MM.1S (cell line): ENCODE measurements around the gene EXOC6.

Experiments used
- DNase-seq: peaks from one replicate; pipeline ENCODE4 v3.0.0-alpha.2; 2015
- H2AFZ ChIP-seq: fragments of 300-600 bp; sonication (generic); 2 replicates; pipeline ENCODE4 v1.6.0; 2016; ENCODE audit warnings: antibody characterized with exemption, low read length
- H3F3A ChIP-seq: fragments of 300-600 bp; sonication (generic); 2 replicates; pipeline ENCODE4 v1.6.1; 2016; ENCODE audit warnings: mild to moderate bottlenecking, antibody characterized with exemption, low read length, moderate library complexity, mixed read lengths; ENCODE audit not compliant: insufficient read depth
- H3K27ac ChIP-seq: fragments of 300-600 bp; sonication (generic); 2 replicates; pipeline ENCODE4 v1.5.1; 2016; ENCODE audit warnings: mild to moderate bottlenecking, low read length
- H3K27me3 ChIP-seq: fragments of 300-600 bp; sonication (generic); replicated peaks from 2 replicates; pipeline ENCODE4 v1.6.0; 2016; ENCODE audit warnings: low read length; ENCODE audit not compliant: insufficient read depth
- H3K36me3 ChIP-seq: fragments of 300-600 bp; sonication (generic); replicated peaks from 2 replicates; pipeline ENCODE4 v1.6.1; 2016; ENCODE audit warnings: mild to moderate bottlenecking, low read length, mixed read lengths; ENCODE audit not compliant: insufficient read depth
- H3K4me1 ChIP-seq: fragments of 300-600 bp; sonication (generic); 2 replicates; pipeline ENCODE4 v1.6.1; 2016; ENCODE audit warnings: low read length, mixed read lengths
- H3K4me2 ChIP-seq: fragments of 300-600 bp; sonication (generic); 2 replicates; pipeline ENCODE4 v1.6.0; 2016; ENCODE audit warnings: low read depth, low read length
- H3K4me3 ChIP-seq: fragments of 300-600 bp; sonication (generic); 2 replicates; pipeline ENCODE4 v1.5.1; 2016; ENCODE audit warnings: low read length, mixed read lengths
- H3K79me2 ChIP-seq: fragments of 300-600 bp; sonication (generic); 2 replicates; pipeline ENCODE4 v1.6.1; 2016; ENCODE audit warnings: mixed run types, low read length, mixed read lengths
- H3K9ac ChIP-seq: fragments of 300-600 bp; sonication (generic); 2 replicates; pipeline ENCODE4 v1.6.1; 2016; ENCODE audit warnings: low read length, mixed read lengths
- H3K9me2 ChIP-seq: fragments of 300-600 bp; sonication (generic); replicated peaks from 2 replicates; pipeline ENCODE4 v1.6.1; 2016; ENCODE audit warnings: mild to moderate bottlenecking, low read length, mixed read lengths; ENCODE audit not compliant: insufficient read depth
- H3K9me3 ChIP-seq: fragments of 300-600 bp; sonication (generic); replicated peaks from 2 replicates; pipeline ENCODE4 v1.6.1; 2016; ENCODE audit warnings: mild to moderate bottlenecking, low read length, mixed read lengths; ENCODE audit not compliant: insufficient read depth
- H4K20me1 ChIP-seq: fragments of 300-600 bp; sonication (generic); 2 replicates; pipeline ENCODE4 v1.6.1; 2016; ENCODE audit warnings: mild to moderate bottlenecking, low read length, moderate library complexity, mixed read lengths; ENCODE audit not compliant: insufficient read depth
- CTCF ChIP-seq: fragments of 300-600 bp; sonication (generic); IDR thresholded peaks from 2 replicates; pipeline ENCODE4 v1.5.1; 2016; ENCODE audit warnings: antibody characterized with exemption, low read length, mixed read lengths
- EZH2 ChIP-seq: fragments of 300-600 bp; sonication (generic); optimal IDR thresholded peaks from 2 replicates; pipeline ENCODE3; 2017; ENCODE audit warnings: low read depth, mild to moderate bottlenecking, antibody characterized with exemption, low read length, mixed read lengths
- EZH2phosphoT487 ChIP-seq: fragments of 300-600 bp; sonication (generic); IDR thresholded peaks from 2 replicates; pipeline ENCODE4 v1.6.1; 2018; ENCODE audit warnings: antibody characterized with exemption, low read length

EXOC6 gene

GRCh38 chr10:93077860-93078337 is 229.6 kb downstream of the EXOC6 start:
- Histone ChIP-seq H3K9me2 (no peaks in the 10 kb centered on the region), H4K20me1 (no peaks in the 10 kb centered on the region), H3K4me2 (0 out of 2 replicates have a peak overlapping the region, but pooled peaks have one; percentile 10), H3K27ac (no peak overlapping the region), H3K79me2 (peaks cover 26% of the 10 kb centered on the region), H3K9me3 (no peaks in the 10 kb centered on the region), H2AFZ (no peak overlapping the region), H3F3A (peaks cover 36% of the 10 kb centered on the region), H3K9ac (no peak overlapping the region), H3K36me3 (no peaks in the 10 kb centered on the region), H3K4me1 (peaks cover 32% of the 10 kb centered on the region), H3K4me3 (no peak overlapping the region), H3K27me3 (peaks cover 12% of the 10 kb centered on the region; the same call in 1 of the 2 replicates)
- peak; percentile 63 for DNase-seq
- no peak for TF ChIP-seq EZH2
- no peak for TF ChIP-seq EZH2phosphoT487
- no peak for TF ChIP-seq CTCF

- DNase-seq = no peak
- Histone ChIP-seq H3K9me2 (no peaks in the 10 kb centered on the region), H2AFZ (no peak overlapping the region), H3K9ac (no peak overlapping the region), H3K27me3 (peaks cover 17% of the 10 kb centered on the region; the same call in 1 of the 2 replicates), H4K20me1 (no peaks in the 10 kb centered on the region), H3K4me2 (peak overlapping the region; percentile 54), H3K27ac (no peak overlapping the region), H3K9me3 (no peaks in the 10 kb centered on the region), H3K79me2 (peaks cover 18% of the 10 kb centered on the region), H3F3A (peaks cover 28% of the 10 kb centered on the region), H3K4me3 (no peak overlapping the region), H3K4me1 (peaks cover 28% of the 10 kb centered on the region), H3K36me3 (no peaks in the 10 kb centered on the region)
- no peak for TF ChIP-seq EZH2
- TF ChIP-seq EZH2phosphoT487 = no peak
- no peak for TF ChIP-seq CTCF
Observed at GRCh38 chr10:93079663-93080349, 231.5 kb downstream of the EXOC6 start.

DNA sequence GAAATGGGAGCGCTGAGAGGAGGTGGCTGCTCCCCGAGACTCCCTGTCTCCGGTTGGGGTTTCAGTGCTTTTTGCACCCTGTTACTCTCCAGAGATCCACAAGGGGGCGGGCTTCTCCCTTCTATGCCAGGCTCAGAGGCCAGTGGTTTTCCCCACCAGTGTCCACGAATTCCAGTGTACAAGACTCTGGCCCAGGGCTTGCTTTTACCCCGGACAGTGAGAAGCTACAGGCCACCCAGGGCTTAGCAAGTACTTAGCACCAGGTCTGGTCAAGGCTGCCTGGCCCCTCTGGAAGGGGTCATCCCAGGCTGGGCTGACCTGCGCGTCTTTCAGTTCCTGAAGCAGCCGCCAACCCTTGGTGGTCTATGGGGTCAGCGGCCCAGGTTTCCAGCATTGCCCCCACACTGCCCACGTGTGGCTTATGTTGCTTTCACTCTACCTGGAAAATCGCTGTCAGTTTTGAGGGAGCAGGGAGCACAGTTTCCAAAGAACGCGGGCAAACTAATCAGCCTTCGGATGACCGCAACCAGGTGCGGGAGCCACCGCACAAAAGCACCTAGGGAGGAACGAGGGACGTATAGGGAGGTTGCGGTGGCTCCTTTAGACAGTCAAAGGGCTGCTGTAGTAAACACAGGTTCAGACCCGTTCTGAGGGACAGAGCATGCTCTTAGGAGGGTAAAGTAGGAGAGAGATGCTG is 232.2 kb downstream of the EXOC6 start:
- Histone ChIP-seq H4K20me1 (no peaks in the 10 kb centered on the region), H3K4me1 (peaks cover 28% of the 10 kb centered on the region), H3K4me2 (peak overlapping the region; percentile 54), H3K9me3 (no peaks in the 10 kb centered on the region), H3K4me3 (no peak overlapping the region), H3K9me2 (no peaks in the 10 kb centered on the region), H3F3A (peaks cover 24% of the 10 kb centered on the region), H3K36me3 (no peaks in the 10 kb centered on the region), H3K9ac (no peak overlapping the region), H3K79me2 (peaks cover 13% of the 10 kb centered on the region), H3K27ac (no peak overlapping the region), H2AFZ (no peak overlapping the region), H3K27me3 (peaks cover 20% of the 10 kb centered on the region; the same call in 1 of the 2 replicates)
- no peak for TF ChIP-seq EZH2
- TF ChIP-seq CTCF = peak; percentile 83
- no peak for TF ChIP-seq EZH2phosphoT487
- peak; percentile 42 for DNase-seq
